GM21367 (cell line): ENCODE data around the gene KLHDC4.
"Not testable (repeated sequence)": the region's sequence is repeated elsewhere in the genome, so short reads cannot be mapped to it uniquely, and the experiment has no call there.

Experiments
- ATAC-seq: cut with Tn5 transposase; IDR thresholded peaks from one replicate; pipeline ENCODE4 v1.9.1; 2021; ENCODE audit not compliant: unreplicated experiment

The KLHDC4 gene

DNA sequence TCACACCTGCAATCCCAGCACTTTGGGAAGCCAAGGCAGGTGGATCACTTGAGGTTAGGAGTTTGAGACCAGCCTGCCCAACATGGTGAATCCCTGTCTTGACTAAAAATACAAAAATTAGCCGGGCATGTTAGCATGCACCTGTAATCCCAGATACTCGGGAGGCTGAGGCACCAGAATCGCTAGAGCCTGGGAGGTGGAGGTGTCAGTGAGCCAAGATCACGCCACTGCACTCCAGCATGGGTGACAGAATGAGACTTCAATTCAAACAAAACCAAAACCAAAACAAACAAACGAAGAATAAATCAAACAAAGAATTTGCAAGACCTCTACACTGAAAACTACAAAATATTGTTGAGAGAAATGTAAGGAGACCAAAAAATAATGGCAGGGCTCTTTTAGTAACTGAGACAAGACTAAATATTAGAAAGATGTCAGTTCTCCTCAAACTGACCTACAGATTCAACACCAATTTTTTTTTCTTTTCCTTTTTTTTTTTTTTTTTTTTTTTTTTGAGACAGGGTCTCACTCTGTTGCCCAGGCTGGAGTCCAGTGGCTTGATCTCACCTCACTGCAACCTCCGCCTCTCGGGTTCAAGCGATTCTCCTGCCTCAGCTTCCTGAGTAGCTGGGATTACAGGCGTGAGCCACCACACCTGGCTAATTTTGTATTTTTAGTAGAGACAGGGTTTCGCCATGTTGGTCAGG lies 23.1 kb upstream of the KLHDC4 start:
- ATAC-seq, result not testable (repeated sequence)

DNA sequence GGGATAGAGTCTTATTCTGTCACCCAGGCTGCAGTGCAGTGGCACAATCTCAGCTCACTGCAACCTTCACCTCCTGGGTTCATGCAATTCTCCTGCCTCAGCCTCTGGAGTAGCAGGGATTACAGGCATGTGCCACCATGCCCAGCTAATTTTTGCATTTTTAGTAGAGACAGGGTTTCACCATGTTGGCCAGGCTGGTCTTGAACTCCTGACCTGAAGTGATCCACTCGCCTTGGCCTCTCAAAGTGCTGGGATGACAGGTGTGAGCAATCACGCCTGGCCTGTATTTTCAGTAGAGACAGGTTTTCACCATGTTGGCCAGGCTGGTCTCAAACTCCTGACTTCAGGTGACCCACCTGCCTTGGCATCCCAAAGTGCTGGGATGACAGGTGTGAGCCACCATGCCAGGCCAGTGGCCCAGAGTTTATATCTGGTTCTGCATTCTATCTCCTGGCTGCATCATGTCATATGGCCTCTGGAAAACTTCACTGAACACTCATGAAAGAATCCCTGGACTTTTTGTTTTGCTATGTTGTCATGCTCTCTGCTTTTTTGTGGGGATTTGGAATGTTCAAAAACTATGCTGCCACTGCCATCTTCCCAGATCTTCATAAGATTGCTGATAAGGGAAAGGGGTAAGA lies 21.8 kb upstream of the KLHDC4 start:
- not testable (repeated sequence) for ATAC-seq

DNA sequence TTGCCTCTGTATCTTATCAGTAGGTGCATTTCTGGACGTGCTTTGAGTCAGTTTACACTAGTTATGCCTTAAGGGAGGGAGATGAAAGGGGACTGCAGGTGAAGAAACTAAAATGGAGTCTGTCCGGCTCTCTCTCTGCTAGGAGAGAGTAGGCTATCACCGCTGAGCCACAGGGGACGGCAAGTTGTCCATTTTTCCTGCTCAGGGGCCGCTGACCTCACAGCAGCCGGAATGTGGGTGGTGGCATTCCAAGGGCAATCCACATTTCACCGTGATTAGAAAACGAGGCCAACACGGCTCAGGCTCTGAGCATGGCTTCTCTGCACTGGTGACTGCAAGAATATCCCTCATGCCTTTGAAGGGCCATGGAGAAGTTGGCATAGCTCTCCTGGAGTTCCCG lies 19.0 kb upstream of the KLHDC4 start:
- ATAC-seq, result no peak

DNA sequence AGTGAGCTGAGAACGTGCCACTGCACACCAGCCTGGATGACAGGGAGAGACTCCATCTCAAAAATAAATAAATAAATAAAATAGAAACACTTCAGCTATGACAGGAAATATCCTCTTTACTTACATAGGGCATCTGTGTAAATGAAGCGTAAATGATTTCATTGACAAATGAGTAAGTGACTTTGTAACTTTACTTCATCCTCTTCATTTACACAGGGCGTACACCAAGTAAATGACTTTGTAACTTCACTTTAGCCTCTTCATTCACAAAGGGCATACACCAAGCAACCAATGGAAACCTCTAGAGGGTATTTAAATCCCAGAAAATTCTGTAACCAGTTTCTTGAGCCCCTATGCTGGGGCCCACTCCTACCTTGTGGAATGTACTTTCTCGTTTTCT lies 16.2 kb upstream of the KLHDC4 start:
- ATAC-seq, result no peak

DNA sequence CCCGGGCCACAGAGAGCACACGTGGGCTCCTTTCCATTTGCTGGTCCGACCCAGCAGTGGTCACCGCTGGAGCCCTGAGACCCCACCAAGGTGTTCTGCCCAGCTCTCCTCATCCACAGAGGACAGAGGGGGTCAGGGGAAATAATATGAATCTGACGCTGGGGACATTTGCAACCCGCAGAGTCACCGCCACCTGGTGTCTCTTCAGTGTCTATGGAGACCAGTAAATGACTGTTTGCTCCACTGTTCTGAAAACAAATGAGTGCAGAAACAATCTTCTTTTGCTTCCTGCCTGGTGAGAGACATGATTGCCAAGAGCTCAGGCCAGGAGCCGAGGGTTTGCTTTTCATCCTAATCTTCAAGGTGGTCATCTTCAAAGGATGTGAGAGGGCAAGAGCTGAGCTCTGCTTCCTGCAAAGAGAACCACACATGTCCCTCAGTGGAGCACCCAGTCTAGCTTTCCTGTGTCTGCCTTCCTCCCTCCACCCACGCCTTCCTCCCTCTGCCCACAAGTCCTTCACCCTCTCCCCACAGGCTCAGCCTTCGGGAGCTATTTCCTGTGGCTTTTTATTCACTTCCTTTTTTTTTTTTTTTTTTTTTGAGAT lies 14.7 kb upstream of the KLHDC4 start:
- no peak for ATAC-seq

DNA sequence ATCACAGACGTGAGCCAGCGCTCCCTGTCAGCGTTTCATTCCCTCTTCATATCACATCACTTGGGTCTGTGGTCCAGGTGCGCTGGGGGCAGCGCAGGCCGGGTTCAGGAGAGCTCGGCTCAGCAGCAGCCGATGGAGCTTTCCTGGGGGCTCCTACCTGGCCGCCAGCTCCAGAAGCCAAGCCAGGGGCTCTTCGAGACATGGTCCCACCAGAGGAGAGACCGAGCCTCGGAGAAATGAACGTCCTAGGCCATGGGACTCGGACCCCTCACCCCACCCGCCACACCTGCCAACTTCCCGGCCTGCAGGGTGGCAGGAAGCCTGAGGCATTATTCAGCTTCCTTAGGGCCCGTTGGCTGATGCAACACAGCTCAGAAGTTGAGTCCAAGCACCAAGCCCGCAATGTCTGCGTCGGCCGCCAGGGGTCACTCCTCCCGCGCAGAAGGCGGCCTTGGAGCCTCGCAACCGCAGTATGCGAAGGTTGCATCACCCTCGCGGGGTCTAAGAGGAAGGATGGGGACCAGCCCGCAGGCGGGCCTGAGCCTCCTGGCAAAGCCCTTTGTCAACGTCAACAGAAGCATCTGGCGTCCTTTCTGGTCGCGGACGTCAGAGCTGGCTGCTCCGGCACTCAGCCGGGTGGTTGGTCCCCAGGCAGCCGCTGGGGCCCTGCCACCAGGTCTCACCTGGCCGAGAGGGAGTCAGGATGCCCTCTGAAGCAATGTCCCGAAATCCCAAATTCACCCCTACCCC lies 13.2 kb upstream of the KLHDC4 start:
- peak; percentile 51 for ATAC-seq

DNA sequence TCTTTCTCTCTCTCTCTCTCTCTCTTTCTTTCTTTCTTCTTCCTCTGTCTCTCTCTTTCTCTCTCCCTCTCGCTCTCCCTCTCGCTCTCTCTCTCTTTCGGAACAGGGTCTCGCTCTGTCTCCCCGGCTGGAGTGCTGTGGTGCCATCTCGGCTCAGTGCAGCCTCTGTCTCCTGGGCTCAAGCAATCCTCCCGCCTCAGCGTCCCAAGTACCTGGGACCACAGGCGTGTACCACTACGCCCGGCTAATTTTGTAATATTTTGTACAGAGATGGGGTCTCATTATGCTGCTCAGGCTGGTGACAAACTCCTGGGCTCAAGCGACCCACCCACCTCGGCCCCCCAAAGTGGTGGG lies 12.7 kb upstream of the KLHDC4 start:
- no peak for ATAC-seq

DNA sequence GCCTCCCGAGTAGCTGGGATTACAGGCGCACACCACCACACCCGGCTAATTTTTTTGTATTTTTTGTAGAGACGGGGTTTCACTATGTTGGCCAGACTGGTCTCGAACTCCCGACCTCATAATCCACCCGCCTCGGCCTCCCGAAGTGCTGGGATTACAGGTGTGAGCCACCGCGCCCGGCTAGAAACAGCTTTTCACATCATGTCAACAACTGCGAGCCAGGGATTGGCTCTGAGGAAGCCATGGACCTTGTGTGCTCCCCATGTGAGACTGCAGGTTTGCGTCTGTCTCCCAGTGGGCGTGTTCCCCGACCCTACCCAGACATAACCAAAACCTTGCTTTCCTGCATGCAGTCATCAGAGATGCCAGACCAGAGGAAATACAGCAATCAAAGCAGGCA lies 8.1 kb upstream of the KLHDC4 start:
- ATAC-seq, result not testable (repeated sequence)

DNA sequence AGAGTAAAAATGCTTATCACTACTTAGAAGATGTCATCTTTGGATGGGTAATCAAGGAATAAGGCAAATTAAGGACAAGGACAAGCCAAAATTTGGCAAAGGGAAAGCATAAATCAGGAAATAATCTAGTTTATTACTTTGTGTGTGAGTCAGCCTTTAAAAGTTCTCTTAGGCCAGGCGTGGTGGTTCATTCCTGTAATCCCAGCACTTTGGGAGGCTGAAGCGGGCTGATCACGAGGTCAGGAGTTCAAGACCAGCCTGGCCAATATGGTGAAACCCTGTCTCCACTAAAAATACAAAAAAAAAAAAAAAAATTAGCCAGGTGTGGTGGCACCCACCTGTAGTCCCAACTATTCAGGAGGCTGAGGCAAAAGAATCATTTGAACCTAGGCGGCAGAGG lies 1.7 kb upstream of the KLHDC4 start:
- not testable (repeated sequence) for ATAC-seq

DNA sequence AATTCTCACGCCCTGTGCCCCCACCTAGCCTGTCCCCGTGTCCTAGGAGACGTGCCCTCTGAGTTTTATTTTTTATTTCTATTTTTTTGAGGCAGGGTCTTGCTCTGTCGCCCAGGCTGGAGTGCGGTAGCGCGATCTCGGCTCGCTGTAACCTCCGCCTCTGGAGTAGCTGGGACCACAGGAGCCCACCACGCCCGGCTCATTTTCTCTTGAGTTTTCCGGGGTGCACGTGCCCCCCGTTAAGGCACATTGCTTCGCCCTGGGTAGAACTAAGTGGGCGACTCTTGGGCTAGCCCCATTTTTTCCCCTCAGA lies 655 bp upstream of the KLHDC4 start:
- ATAC-seq, result no peak

DNA sequence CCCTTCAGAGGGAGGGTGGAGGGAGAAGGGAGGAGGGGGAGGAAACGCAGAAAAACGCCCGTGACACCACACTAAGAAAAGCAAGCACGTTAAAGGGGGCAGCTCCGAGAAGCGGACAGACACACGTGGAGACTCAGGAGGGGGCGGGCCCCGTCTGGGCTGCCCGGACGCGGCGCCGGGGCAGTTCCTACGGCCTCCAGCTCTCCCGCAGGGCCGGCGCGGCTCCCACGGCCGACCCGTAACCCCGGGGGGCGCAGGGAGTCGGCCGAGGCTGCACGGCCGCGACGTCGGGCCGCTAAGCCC lies 362 bp downstream of the KLHDC4 start:
- ATAC-seq, result peak; percentile 22

DNA sequence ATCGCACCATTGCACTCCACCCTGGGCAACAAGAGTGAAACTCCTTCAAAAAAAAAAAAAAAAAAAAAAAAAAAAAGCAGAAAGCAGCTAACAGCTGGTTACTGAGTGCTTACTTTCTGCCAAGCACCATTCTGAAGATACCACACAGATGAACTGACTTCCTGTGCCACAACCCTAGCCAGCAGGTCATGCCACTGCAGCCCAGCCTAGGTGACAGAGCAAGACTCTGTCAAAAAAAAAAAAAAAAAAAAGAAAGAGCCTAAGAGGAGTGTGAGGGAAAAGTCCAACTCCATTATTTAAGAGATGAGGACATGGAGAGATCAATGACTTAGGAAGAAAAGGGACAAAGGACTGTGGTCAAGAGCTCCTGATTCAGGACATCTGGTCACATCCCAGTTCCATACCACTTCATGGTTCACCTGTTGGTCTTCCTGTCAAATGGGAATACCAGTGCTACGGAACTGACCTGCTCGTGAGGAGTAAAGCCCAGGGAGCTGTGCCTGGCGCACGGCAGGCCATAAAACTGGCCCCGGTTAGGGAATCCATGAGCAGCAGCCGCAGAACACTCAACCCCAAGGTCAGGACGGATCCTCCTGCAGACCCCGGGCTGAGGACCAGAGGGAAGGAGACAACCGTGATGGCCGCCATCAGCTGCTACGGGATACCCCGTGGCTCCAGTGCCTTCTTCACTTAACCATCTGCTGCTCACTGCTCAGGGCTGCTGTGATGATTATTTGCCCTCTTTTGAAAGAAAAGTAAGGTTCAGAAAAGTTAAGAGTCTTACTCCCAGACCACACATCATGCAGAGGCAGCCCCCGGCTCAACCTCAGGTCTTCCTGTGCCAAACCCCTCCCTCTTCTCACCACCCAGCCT lies 950 bp downstream of the KLHDC4 start:
- ATAC-seq, result no peak

DNA sequence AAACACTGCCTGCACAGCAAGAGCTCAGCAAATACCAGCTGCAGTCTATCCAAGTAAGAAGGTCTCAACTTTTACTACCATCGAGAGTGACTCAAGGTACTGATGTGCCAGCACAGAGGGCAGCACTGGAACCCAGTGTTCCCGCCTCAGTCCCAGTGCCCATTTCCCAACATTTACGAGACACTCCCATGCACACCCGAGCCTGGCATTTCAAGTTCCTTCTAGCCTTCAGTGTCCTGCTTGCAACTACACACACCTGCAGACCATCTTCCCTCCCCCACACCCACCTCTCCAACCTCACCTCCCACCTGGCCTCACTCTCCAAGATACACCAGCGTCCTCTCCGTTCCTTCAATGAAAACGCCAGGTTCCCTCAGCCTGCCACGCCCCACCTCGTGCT lies 3.2 kb downstream of the KLHDC4 start:
- no peak for ATAC-seq

DNA sequence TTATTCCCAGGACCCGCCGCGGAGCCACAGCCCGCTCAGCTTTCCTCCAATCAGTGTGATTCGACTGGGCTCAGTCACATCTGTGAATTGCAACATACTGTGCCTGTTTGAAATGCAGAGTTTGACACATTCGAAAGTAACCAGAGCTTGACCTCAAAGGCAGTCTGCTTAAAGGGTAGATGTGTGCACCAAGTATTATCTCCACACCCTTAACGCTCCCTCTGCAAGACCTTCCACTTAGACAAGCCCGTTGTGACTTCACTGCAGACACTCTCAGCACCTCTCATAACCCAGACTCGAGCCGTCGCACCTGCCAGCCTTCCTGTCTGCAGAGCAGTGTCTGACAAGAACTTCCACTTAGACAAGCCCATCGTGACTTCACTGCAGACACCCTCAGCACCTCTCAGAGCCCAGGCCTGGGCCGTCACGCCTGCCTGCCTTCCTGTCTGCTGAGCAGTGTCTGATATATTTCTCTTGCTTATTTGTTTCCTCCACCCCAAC lies 3.7 kb downstream of the KLHDC4 start:
- ATAC-seq, result no peak

DNA sequence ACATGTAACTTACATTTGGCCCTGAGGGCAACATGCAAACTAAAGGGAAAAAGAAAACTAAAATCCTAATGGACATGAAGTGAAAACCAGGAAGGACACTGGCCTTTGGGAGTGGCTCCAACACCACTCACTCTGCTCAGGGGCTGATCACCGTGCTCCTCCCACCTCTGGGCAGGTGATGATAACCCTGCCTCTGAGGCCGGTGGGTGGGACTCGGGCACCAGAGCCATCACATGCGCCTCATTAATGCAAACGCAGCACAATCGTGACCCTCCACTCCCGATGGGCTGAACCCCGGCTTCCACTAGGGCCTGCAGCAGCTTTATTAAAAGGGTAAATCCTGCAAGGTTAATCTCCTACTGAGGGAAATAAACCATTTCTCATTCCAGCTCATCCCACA lies 4.7 kb downstream of the KLHDC4 start:
- ATAC-seq, result no peak

DNA sequence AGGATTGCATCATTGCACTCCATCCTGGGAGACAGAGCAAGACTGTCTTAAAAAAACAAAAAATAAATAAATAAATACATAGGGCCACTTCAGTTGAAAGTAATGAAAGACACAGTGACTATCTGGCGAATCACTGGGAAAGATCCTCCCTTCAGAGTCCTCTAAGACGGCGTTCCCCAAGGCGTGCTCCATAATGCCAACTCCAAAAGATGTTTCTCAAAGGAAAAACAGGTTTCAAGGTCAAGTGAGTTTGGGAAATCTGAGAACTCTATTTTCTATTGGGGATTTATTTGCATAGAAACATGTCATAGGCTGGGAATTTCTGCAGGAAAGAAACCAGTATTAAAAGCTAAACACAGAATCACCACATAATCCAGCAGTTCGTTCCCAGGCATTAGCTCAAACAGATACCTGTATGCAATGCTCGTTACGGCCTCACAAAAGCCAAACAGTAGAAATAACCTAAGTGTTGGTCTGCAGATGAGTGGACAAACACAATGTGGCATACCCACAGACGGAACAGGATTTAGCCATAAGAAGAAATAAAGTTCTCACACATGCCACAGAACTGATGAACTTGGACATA lies 7.9 kb downstream of the KLHDC4 start:
- ATAC-seq, result no peak

DNA sequence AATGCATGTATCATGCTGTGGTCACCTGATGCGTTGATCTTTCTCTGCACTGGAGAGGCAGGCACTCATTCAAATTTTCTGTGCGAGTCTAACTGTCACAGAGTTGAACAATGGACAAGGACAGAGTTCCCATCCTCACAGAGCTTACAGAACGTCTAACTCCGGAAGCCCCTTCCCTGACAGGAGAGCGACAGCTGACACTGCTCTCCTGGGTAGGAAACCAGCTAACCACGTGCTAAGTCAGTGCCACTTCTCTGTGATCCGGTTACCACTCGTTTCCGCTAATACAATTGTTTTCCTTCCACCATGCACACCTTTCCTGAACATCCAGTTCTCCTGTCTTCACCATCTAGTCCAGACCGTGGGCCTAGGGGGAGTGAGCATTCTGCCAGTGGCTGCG lies 11.3 kb downstream of the KLHDC4 start:
- ATAC-seq, result no peak

DNA sequence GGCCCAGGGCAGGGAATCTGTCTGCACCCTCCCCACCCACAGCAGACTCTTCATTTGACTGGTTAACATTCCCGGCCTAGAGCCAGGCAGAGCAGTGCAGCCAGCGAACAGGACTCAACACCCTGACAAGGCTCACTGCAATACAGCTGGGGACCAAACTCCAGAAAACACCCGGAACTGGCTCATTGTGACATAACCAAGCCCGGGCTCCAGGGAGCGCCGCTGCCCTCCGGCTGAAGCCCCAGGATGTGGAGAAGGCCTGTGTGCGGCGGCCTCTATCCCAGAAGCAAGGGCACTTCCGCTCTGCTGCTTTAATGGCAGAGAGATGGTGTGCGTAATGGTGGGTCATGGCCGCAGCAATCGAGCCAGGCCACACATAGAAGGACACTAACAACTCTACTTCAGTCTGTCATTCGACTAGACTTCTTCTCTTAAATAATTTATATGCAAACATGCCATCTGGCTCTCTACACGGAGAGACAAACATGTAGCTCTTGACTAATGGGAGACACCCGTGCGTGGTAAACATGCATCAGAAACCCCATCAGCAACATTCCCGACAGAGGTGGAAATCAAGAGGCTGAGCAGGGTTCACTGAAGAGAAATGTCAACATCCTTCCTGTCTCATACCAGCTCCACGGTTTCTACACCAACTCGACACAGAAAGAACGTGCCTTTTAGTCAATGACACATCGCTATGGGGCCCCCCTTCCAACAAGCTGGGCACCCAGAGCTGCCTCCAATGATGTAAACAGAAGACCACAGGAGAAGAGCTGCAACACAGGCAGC lies 18.0 kb downstream of the KLHDC4 start:
- no peak for ATAC-seq

DNA sequence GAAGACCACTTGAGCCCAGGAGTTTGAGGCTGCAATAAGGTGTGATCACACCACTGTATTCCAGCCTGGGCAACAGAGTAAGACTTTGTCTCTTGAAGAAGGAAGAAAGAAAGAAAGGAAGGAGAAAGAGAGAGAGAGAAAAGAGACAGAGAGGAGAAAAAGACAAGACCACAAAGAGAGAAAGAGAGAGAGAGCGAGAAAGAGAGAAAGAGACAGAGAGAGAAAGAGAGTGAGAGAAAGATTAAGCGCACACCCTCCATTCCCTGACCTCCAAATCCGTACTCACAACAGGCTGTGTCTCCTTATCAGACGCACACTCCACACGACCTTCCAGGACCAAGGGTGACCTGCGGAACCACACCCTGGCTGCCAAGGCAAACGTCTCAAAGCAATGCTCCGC lies 19.6 kb downstream of the KLHDC4 start:
- ATAC-seq, result no peak
